ENCODE data around the gene GSTA5.
"Not testable (repeated sequence)": the region's sequence is repeated elsewhere in the genome, so short reads cannot be mapped to it uniquely, and the experiment has no call there.

- TF ChIP-seq CREB5 (CRISPR knock-in tag; IDR thresholded peaks at IDR 0.05; ENCODE audit: low read depth); TSHZ2 (CRISPR knock-in tag; IDR thresholded peaks at IDR 0.05); PATZ1 (CRISPR knock-in tag; IDR thresholded peaks at IDR 0.05; ENCODE audit: borderline replicate concordance); ZC3H10 (CRISPR knock-in tag; IDR thresholded peaks at IDR 0.05); ZNF8 (CRISPR knock-in tag; IDR thresholded peaks at IDR 0.05); BACH2 (CRISPR knock-in tag; IDR thresholded peaks at IDR 0.05; ENCODE audit: borderline replicate concordance); CSRNP3 (CRISPR knock-in tag; IDR thresholded peaks at IDR 0.05); ISL1 (CRISPR knock-in tag; IDR thresholded peaks at IDR 0.05); CSDC2 (CRISPR knock-in tag; IDR thresholded peaks at IDR 0.05); ZFP30 (CRISPR knock-in tag; IDR thresholded peaks at IDR 0.05); TCF4 (CRISPR knock-in tag; IDR thresholded peaks at IDR 0.05; ENCODE audit: borderline replicate concordance); ESRRG (CRISPR knock-in tag; IDR thresholded peaks at IDR 0.05); ZFP3 (CRISPR knock-in tag; IDR thresholded peaks at IDR 0.05): not testable (repeated sequence)
Observed at GRCh38 chr6:52825900-52826459, 14.6 kb downstream of the GSTA5 start.

Measured in SK-N-SH treated with all-trans-retinoic acid at 6 μM for 48 hours (cell line).